Aorta (tissue), 5 donors: ENCODE data around the gene MCUB. TPM values are rescaled to one million over a fixed set of nuclear protein-coding genes. Genes with fewer than 3 reads are reported as not detected.
"Not testable (repeated sequence)": the region's sequence is repeated elsewhere in the genome, so short reads cannot be mapped to it uniquely, and the experiment has no call there.

Experiments
- ATAC-seq: fragments of 200-7000 bp; cut with Tn5 transposase; one replicate; pipeline ENCODE4 v1.9.1; 2022; ENCODE audit warnings: moderate library complexity; ENCODE audit not compliant: low FRiP score
- DNase-seq, 2 donors: peaks; one replicate each; pipeline ENCODE4 v3.0.0-alpha.2; 2020
- H3K27ac ChIP-seq, 2 donors: one replicate each; pipeline ENCODE4 v1.5.1; 2013; ENCODE audit warnings: low read length in 2 of 2, mild to moderate bottlenecking in 2 of 2, moderate library complexity in 2 of 2, control low read depth in 1 of 2, inconsistent platforms in 1 of 2, low read depth in 1 of 2
- H3K27me3 ChIP-seq, 2 donors: one replicate each; pipeline ENCODE4 v1.6.1; 2013; ENCODE audit warnings: control low read depth in 1 of 2, low read length in 1 of 2, mild to moderate bottlenecking in 1 of 2, moderate library complexity in 1 of 2; ENCODE audit not compliant: insufficient read depth in 2 of 2, control insufficient read depth in 1 of 2
- H3K36me3 ChIP-seq, 2 donors: one replicate each; pipeline ENCODE4 v1.6.1; 2013; ENCODE audit warnings: control low read depth in 1 of 2, low read length in 1 of 2, mild to moderate bottlenecking in 1 of 2; ENCODE audit not compliant: insufficient read depth in 2 of 2, control insufficient read depth in 1 of 2
- H3K4me1 ChIP-seq, 2 donors: one replicate each; pipeline ENCODE4 v1.6.1; 2013; ENCODE audit warnings: low read length in 2 of 2, control low read depth in 1 of 2, mild to moderate bottlenecking in 1 of 2, moderate library complexity in 1 of 2; ENCODE audit not compliant: insufficient read depth in 2 of 2, control insufficient read depth in 1 of 2
- H3K4me3 ChIP-seq, 2 donors: one replicate each; pipeline ENCODE4 v1.5.1; 2013; ENCODE audit warnings: low read length in 2 of 2, control low read depth in 1 of 2, mild to moderate bottlenecking in 1 of 2
- H3K9me3 ChIP-seq: one replicate; pipeline ENCODE4 v1.6.1; 2013; ENCODE audit warnings: mild to moderate bottlenecking, low read length; ENCODE audit not compliant: control insufficient read depth
- WGBS, 2 donors: extraction: QIAGEN DNeasy Blood & Tissue Kit; methylation state at CpG; one replicate each; pipeline ENCODE4 v1.1.7; 2013; 5-methylcytosine and 5-hydroxymethylcytosine counted together
- intact Hi-C, 2 donors: fragments of 100-400 bp; cut with DNase I; formaldehyde crosslinking; loops; one replicate each; pipeline versions ENCODE4 v1.14.2 to v1.15.0; 2022
- polyA plus RNA-seq, 2 donors: library from polyadenylated mRNA; stranded (reverse); fragments of 200-250 nt; gene quantifications; one replicate each; pipeline ENCODE4 v1.2.3, GENCODE V29; 2013
- total RNA-seq, 2 donors: library from RNA; stranded (reverse); fragmentation: NEBNext Ultra II Directional; extraction: Animal tissue kit (Norgen Biotek cat#: 25700); gene quantifications; one replicate each; pipeline ENCODE4 v1.2.1, GENCODE V29; 2021
- donor health status: healthy with polysubstance abuse.
- donor health status: Bipolar disorder and iron deficiency.
- donor health status: DM: no; HTN: no; CAD: no.
- donor health status: DM: no; HTN: no; CAD: no.
- donor health status: DM: yes; HTN: yes; CAD: no.

Gene MCUB
- total and polyA plus RNA-seq, 4 donors: 2.7 to 25.6 (median 8.3) TPM

DNA sequence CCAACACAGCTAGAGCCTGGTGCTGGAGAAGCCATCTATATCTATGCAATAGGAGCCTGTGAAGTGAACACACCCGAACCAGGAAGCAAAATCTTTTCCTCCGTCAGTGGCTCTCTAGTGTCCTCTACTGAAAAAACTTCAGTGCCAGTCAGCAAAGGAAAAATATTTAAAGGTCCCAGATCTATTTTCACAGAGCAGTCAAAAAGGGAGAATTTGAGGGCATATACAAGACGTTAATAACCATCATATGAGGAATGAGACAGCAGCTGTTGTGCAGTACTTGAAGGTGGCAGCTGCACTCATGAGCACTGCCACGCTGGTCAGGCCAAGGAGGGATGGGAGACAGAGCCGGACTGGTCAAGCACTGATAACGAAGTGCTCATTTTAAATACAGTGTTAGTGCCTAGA, 14.4 kb downstream of the MCUB start:
- Histone ChIP-seq H3K9me3 (peaks cover 2% of the 10 kb centered on the region), H3K4me1 (no peaks in the 10 kb centered on the region), H3K36me3 (no peaks in the 10 kb centered on the region), H3K27ac (no peak overlapping the region), H3K27me3 (peaks cover 0 to 2% of the 10 kb centered on the region in 2 donors), H3K4me3 (no peak overlapping the region)
- WGBS, 2 donors: 57 to 61% methylated on average over 6 of the region's 6 CpGs
- intact Hi-C loops: no loop called here
- no peak for DNase-seq
- ATAC-seq: no peak

- no peaks in the 10 kb centered on the region for H3K36me3 ChIP-seq
- ATAC-seq (no peak), DNase-seq (no peak)
- H3K27ac ChIP-seq: no peak overlapping the region
- H3K9me3 ChIP-seq: peaks cover 2% of the 10 kb centered on the region
- no peaks in the 10 kb centered on the region for H3K4me1 ChIP-seq
- no peak overlapping the region for H3K4me3 ChIP-seq
- H3K27me3 ChIP-seq: peaks cover 0 to 2% of the 10 kb centered on the region in 2 donors
- intact Hi-C loops: no loop called here
- WGBS, 2 donors: 87% methylated on average over 7 of the region's 7 CpGs
These were observed 15.1 kb downstream of the MCUB start for GRCh38 chr4:109574931-109575804.

- peak; percentile 44 for ATAC-seq
- Histone ChIP-seq H3K27me3 (peaks cover 0 to 2% of the 10 kb centered on the region in 2 donors), H3K36me3 (no peaks in the 10 kb centered on the region), H3K4me3 (no peak overlapping the region), H3K27ac (no peak overlapping the region), H3K4me1 (no peaks in the 10 kb centered on the region), H3K9me3 (peaks cover under 1% of the 10 kb centered on the region)
- intact Hi-C loops: no loop called here
- 73 to 86% methylated on average over 2 of the region's 2 CpGs for WGBS, 2 donors
- no peak for DNase-seq
These were observed 16.4 kb downstream of the MCUB start for GRCh38 chr4:109576462-109576861.

DNA sequence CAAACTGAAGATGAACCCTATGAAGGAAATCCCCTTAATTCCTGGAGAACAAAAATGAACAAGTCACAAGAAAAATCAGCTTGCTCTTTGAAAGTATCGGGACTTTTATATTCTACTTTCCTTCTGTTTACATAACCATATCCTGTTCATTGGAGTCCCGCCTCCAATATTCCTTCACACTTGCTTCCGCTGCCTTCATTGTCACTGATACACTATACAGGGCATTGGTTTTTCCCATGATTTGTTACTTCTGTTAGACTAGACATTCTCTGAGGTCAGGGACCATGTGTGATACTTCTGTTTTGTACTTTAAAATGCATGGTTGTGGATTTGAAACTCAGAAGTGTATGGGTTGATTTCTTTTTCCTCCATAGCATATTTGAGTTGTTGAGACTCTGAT, 18.8 kb downstream of the MCUB start:
- 84 to 87% methylated on average over 3 of the region's 3 CpGs for WGBS, 2 donors
- no peaks in the 10 kb centered on the region for H3K9me3 ChIP-seq
- H3K4me3 ChIP-seq: no peak overlapping the region
- H3K4me1 ChIP-seq: no peaks in the 10 kb centered on the region
- H3K27me3 ChIP-seq: peaks cover 0 to 2% of the 10 kb centered on the region in 2 donors
- no peak for DNase-seq
- no peak for ATAC-seq
- no peak overlapping the region for H3K27ac ChIP-seq
- H3K36me3 ChIP-seq: no peaks in the 10 kb centered on the region
- intact Hi-C loops: no loop called here

DNA sequence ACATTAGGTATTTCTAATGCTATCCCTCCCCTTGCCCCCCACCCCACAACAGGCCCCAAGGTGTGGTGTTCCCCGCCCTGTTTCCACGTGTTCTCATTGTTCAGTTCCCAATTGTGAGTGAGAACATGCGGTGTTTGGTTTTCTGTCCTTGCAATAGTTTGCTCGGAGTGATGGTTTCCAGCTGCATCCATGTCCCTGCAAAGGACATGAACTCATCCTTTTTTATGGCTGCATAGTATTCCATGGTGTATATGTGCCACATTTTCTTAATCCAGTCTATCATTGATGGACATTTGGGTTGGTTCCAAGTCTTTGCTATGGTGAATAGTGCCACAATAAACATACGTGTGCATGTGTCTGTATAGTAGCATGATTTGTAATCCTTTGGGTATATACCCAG, 20.0 kb downstream of the MCUB start:
- ATAC-seq, H3K4me1 ChIP-seq, intact Hi-C loops, H3K27me3 ChIP-seq, H3K4me3 ChIP-seq, DNase-seq, H3K9me3 ChIP-seq, H3K36me3 ChIP-seq, H3K27ac ChIP-seq: not testable (repeated sequence)
- 93 to 95% methylated on average over 5 of the region's 5 CpGs for WGBS, 2 donors

DNA sequence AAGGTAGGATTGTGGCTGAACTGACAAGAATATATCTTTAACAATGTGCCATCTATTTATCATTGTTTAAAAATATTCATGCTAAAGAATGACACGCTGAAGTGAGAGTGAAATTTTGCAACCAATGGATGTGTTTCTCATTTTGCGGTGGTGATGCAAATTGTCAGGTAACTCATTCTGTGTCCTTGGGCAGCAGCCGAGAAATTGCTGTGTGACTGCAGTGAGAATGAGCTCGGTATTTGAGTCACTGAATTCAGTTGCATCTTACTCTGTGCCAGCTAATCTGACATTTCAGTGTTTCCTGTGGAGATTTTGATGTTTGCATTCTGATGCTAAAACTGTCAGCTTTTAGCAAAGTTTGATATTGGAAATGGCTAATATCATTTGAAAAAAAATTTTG, 28.1 kb downstream of the MCUB start:
- H3K36me3 ChIP-seq: no peaks in the 10 kb centered on the region
- ATAC-seq: no peak
- WGBS, 2 donors: 77 to 83% methylated on average over 4 of the region's 4 CpGs
- H3K9me3 ChIP-seq: no peaks in the 10 kb centered on the region
- H3K27me3 ChIP-seq: no peaks in the 10 kb centered on the region
- DNase-seq: no peak
- no peak overlapping the region for H3K27ac ChIP-seq
- no peaks in the 10 kb centered on the region for H3K4me1 ChIP-seq
- H3K4me3 ChIP-seq: no peak overlapping the region
- intact Hi-C loops: no loop called here

- no peak overlapping the region for H3K27ac ChIP-seq
- intact Hi-C loops: no loop called here
- DNase-seq: no peak
- H3K9me3 ChIP-seq: no peaks in the 10 kb centered on the region
- H3K4me1 ChIP-seq: no peaks in the 10 kb centered on the region
- no peak overlapping the region for H3K4me3 ChIP-seq
- no peak for ATAC-seq
- H3K27me3 ChIP-seq: no peaks in the 10 kb centered on the region
- H3K36me3 ChIP-seq: no peaks in the 10 kb centered on the region
- WGBS, 2 donors: 63 to 71% methylated on average over 2 of the region's 2 CpGs
These were observed 29.1 kb downstream of the MCUB start for GRCh38 chr4:109589119-109589518.

- Histone ChIP-seq H3K27ac (no peak overlapping the region), H3K27me3 (no peaks in the 10 kb centered on the region), H3K4me1 (no peaks in the 10 kb centered on the region), H3K4me3 (no peak overlapping the region), H3K9me3 (no peaks in the 10 kb centered on the region), H3K36me3 (no peaks in the 10 kb centered on the region)
- DNase-seq (no peak), ATAC-seq (no peak)
- WGBS, 2 donors: 68 to 71% methylated on average over 2 of the region's 2 CpGs
- intact Hi-C loops: no loop called here
These were observed 29.6 kb downstream of the MCUB start for GRCh38 chr4:109589605-109590004.

- no peak for ATAC-seq
- H3K4me1 ChIP-seq: no peaks in the 10 kb centered on the region
- WGBS, 2 donors: 67 to 73% methylated on average over 3 of the region's 3 CpGs
These were observed 30.9 kb downstream of the MCUB start for GRCh38 chr4:109590905-109591304.

More at GRCh38 chr4:109590905-109591304, 30.9 kb downstream of the MCUB start:
- intact Hi-C loops: no loop called here
- no peaks in the 10 kb centered on the region for H3K9me3 ChIP-seq
- DNase-seq: no peak
- no peaks in the 10 kb centered on the region for H3K27me3 ChIP-seq
- H3K36me3 ChIP-seq: no peaks in the 10 kb centered on the region
- H3K4me3 ChIP-seq: no peak overlapping the region
- no peak overlapping the region for H3K27ac ChIP-seq
